Peyer's patch (tissue), 4 donors: ENCODE data around the gene VPS52.

Experiments used
- CTCF ChIP-seq, 6 experiments: fragments of 450-650 bp in 4 of 6; fragments of 200-600 bp in 2 of 6; sonication (generic) in 1 of 6; IDR thresholded peaks; one replicate each; pipeline ENCODE4 v1.5.1; 2017 to 2019; ENCODE audit warnings: antibody characterized with exemption in 6 of 6, mild to moderate bottlenecking in 3 of 6, moderate library complexity in 1 of 6
- POLR2A ChIP-seq, 2 donors: fragments of 450-650 bp; IDR thresholded peaks; one replicate each; pipeline ENCODE4 v1.5.1; 2017; ENCODE audit warnings: antibody characterized with exemption in 2 of 2, mild to moderate bottlenecking in 2 of 2, moderate library complexity in 2 of 2

DNA sequence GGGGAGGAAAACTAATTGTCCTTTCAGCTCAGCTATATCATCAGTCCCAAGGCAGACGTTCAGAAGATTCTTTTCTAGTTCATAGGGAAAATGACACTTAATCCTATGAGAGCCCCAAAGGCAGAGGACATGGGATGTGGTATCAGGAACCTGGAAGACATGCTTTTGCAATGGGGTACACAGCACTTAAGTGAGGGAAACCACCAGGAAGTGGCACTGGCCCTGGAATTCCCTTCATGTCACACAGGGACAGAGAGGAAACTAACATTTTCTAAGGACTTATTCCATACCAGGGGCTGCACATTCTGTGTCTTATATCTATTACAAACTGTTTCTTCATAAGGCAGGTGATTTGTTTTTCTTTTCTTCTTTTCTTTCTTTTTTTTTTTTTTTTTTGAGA, 28.2 kb downstream of the VPS52 start:
- TF ChIP-seq POLR2A (IDR thresholded peaks at IDR 0.05): no peak
- no peak for TF ChIP-seq CTCF (IDR thresholded peaks at IDR 0.05)
